K562 (cell line): Measurements from ENCODE around the gene CGN. TPM values are rescaled to one million over a fixed set of nuclear protein-coding genes. Genes with fewer than 3 reads are reported as not detected.

Experiments used
- CBX3 ChIP-seq, 2 experiments: IDR thresholded peaks; 1 replicate in 1 of 2; 2 replicates in 1 of 2; pipeline ENCODE4 v1.6.1; 2012; ENCODE audit warnings: inconsistent platforms in 2 of 2, low read length in 2 of 2, borderline replicate concordance in 1 of 2, control low read depth in 1 of 2
- CSDE1 ChIP-seq, 2 experiments: fragments of 450-650 bp; IDR thresholded peaks; 2 replicates each; pipeline ENCODE4 v1.6.1; 2016; ENCODE audit warnings: mild to moderate bottlenecking in 1 of 2
- CXXC5 ChIP-seq: fragments of 250-450 bp; sonication (Bioruptor Pico); IDR thresholded peaks from 2 replicates; pipeline ENCODE4 v1.8.0; 2022; ENCODE audit warnings: inconsistent platforms, mild to moderate bottlenecking, moderate library complexity
- FOXA3 ChIP-seq, 2 experiments: fragments of 450-650 bp in 1 of 2; sonication (generic) in 1 of 2; formaldehyde crosslinking; IDR thresholded peaks in 1 of 2; conservative IDR thresholded peaks in 1 of 2; 2 replicates each; pipeline versions ENCODE4 v1.4.0 to v1.8.0; 2020 to 2022; ENCODE audit warnings: mild to moderate bottlenecking in 2 of 2, missing genetic modification reagents in 1 of 2
- HCFC1 ChIP-seq: IDR thresholded peaks from 2 replicates; pipeline ENCODE4 v1.6.1; 2012; ENCODE audit warnings: low read depth, low read length, improper control_type of control experiment
- HMG20A ChIP-seq: fragments of 450-650 bp; formaldehyde crosslinking; conservative IDR thresholded peaks from 2 replicates; pipeline ENCODE4 v1.4.0; 2020; ENCODE audit warnings: mild to moderate bottlenecking, mixed read lengths
- MEIS2 ChIP-seq: fragments of 450-650 bp; IDR thresholded peaks from 2 replicates; pipeline ENCODE4 v1.6.1; 2014; ENCODE audit warnings: mild to moderate bottlenecking; ENCODE audit not compliant: partially characterized antibody
- MTA3 ChIP-seq: fragments of 450-650 bp; formaldehyde crosslinking; IDR thresholded peaks from 2 replicates; pipeline ENCODE4 v1.6.1; 2017; ENCODE audit warnings: mild to moderate bottlenecking, borderline replicate concordance
- NRF1 ChIP-seq, 2 experiments: fragments of 450-650 bp; IDR thresholded peaks in 1 of 2; conservative IDR thresholded peaks in 1 of 2; 2 replicates each; pipeline ENCODE4 v1.6.1; 2014; ENCODE audit warnings: mild to moderate bottlenecking in 2 of 2
- SMARCA4 ChIP-seq: fragments of 450-650 bp; IDR thresholded peaks from 2 replicates; pipeline ENCODE4 v1.6.1; 2016
- SP1 ChIP-seq: sonication (generic); formaldehyde crosslinking; IDR thresholded peaks from 2 replicates; pipeline ENCODE4 v1.8.1; 2022; ENCODE audit warnings: mild to moderate bottlenecking, missing genetic modification reagents
- SUPT5H ChIP-seq: fragments of 450-650 bp; IDR thresholded peaks from 2 replicates; pipeline ENCODE4 v1.6.1; 2016
- ZNF165 ChIP-seq: fragments of 250-450 bp; sonication (Bioruptor Pico); IDR thresholded peaks from 2 replicates; pipeline ENCODE4 v1.4.0; 2020; ENCODE audit warnings: borderline replicate concordance
- ZNF584 ChIP-seq: fragments of 200-800 bp; sonication (Bioruptor generic); IDR thresholded peaks from 2 replicates; pipeline ENCODE4 v1.6.1; 2016; ENCODE audit warnings: low read depth, mild to moderate bottlenecking, missing genetic modification characterization, missing compliant biosample characterization
- polyA plus RNA-seq, 8 experiments: library from polyadenylated mRNA; depleted of rRNA in 4 of 8; stranded (reverse) in 5 of 8; unstranded in 3 of 8; fragments of >200 nt; fragmentation: Nextera tagmentation in 2 of 8; fragmentation: Illumina TruSeq in 1 of 8; extraction: Ambion mirVana in 2 of 8; extraction: Trizol in 1 of 8; gene quantifications; 2 replicates each; pipeline versions ENCODE4 v1.2.1 to v1.2.3, GENCODE V29; 2011 to 2014; ENCODE audit warnings: inconsistent platforms in 1 of 8, missing spikeins in 1 of 8
- total RNA-seq, 7 experiments: library from RNA; depleted of rRNA in 6 of 7; stranded (reverse); fragments of >200 nt in 6 of 7; fragmentation: Illumina TruSeq in 2 of 7; extraction: Trizol in 2 of 7; gene quantifications; 2 replicates each; pipeline versions ENCODE4 v1.2.1 to v1.2.3, GENCODE V29; 2011 to 2021; ENCODE audit warnings: low replicate concordance in 1 of 7
- TF ChIP-seq, protein P1 (sequence below): fragments of 450-650 bp; IDR thresholded peaks from 2 replicates; pipeline ENCODE4 v1.6.1; 2016; ENCODE audit warnings: low read depth
- TF ChIP-seq, protein P2 (sequence below): sonication (generic); formaldehyde crosslinking; IDR thresholded peaks from 2 replicates; pipeline ENCODE4 v1.8.0; 2022; ENCODE audit warnings: missing genetic modification reagents, mild to moderate bottlenecking, moderate library complexity, borderline replicate concordance
- TF ChIP-seq, protein P3 (sequence below): sonication (generic); formaldehyde crosslinking; IDR thresholded peaks from 2 replicates; pipeline ENCODE4 v1.8.1; 2023; ENCODE audit warnings: mild to moderate bottlenecking, missing genetic modification reagents

CGN gene
- total and polyA plus RNA-seq, 9 of the 15 experiments (the other 6 are each of a cell fraction or from before 2014, with no cell fraction given): 0.03 to 1.4 (median 0.14) TPM; not detected in 2

DNA sequence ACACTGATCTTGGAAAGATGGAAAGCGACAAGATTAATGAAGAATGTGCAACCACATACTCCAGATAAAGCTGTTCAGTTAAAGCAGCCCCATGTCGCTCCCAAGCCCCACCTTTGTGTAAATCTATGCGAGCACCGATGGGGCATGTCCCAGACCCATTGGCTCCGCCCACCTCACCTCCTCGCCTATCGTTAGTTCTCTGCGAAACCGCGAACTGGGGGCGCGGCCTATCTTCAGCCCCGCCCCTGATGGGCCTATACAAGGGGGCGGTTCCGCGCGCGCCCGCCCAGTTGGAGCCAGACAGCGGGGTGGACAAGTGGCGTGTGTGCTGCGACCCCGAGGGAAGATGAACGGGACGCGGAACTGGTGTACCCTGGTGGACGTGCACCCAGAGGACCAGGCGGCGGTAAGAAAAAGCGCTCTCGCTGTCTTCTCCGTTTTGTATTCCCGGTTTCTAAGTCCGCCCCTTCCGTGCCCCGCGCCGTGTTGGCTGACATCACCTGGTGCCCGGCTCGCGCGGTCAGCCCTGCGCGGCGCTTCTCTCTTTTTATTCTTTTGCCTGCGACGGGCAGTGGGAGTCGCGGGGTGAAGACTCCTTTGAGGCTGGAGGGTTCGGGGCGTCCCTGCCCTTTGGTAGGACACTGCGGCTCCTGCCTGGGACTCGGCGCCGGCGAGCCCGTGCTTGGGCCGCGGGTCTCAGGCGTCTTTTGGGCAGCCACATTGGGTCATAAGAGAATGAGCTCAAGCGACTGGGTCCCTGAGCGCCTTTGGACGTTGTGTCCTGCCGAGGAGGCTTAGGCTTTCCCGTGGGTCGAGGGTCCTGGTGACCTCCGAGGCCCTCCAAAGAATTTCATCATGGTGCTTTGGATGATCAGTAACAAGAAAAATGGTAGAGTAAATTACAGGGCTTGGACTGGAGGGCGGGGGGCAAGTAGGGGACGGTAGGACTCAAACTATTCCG lies 29.1 kb downstream of the CGN start, which contains the start of gene TUFT1 (continued):
- TF ChIP-seq, protein P1, sequence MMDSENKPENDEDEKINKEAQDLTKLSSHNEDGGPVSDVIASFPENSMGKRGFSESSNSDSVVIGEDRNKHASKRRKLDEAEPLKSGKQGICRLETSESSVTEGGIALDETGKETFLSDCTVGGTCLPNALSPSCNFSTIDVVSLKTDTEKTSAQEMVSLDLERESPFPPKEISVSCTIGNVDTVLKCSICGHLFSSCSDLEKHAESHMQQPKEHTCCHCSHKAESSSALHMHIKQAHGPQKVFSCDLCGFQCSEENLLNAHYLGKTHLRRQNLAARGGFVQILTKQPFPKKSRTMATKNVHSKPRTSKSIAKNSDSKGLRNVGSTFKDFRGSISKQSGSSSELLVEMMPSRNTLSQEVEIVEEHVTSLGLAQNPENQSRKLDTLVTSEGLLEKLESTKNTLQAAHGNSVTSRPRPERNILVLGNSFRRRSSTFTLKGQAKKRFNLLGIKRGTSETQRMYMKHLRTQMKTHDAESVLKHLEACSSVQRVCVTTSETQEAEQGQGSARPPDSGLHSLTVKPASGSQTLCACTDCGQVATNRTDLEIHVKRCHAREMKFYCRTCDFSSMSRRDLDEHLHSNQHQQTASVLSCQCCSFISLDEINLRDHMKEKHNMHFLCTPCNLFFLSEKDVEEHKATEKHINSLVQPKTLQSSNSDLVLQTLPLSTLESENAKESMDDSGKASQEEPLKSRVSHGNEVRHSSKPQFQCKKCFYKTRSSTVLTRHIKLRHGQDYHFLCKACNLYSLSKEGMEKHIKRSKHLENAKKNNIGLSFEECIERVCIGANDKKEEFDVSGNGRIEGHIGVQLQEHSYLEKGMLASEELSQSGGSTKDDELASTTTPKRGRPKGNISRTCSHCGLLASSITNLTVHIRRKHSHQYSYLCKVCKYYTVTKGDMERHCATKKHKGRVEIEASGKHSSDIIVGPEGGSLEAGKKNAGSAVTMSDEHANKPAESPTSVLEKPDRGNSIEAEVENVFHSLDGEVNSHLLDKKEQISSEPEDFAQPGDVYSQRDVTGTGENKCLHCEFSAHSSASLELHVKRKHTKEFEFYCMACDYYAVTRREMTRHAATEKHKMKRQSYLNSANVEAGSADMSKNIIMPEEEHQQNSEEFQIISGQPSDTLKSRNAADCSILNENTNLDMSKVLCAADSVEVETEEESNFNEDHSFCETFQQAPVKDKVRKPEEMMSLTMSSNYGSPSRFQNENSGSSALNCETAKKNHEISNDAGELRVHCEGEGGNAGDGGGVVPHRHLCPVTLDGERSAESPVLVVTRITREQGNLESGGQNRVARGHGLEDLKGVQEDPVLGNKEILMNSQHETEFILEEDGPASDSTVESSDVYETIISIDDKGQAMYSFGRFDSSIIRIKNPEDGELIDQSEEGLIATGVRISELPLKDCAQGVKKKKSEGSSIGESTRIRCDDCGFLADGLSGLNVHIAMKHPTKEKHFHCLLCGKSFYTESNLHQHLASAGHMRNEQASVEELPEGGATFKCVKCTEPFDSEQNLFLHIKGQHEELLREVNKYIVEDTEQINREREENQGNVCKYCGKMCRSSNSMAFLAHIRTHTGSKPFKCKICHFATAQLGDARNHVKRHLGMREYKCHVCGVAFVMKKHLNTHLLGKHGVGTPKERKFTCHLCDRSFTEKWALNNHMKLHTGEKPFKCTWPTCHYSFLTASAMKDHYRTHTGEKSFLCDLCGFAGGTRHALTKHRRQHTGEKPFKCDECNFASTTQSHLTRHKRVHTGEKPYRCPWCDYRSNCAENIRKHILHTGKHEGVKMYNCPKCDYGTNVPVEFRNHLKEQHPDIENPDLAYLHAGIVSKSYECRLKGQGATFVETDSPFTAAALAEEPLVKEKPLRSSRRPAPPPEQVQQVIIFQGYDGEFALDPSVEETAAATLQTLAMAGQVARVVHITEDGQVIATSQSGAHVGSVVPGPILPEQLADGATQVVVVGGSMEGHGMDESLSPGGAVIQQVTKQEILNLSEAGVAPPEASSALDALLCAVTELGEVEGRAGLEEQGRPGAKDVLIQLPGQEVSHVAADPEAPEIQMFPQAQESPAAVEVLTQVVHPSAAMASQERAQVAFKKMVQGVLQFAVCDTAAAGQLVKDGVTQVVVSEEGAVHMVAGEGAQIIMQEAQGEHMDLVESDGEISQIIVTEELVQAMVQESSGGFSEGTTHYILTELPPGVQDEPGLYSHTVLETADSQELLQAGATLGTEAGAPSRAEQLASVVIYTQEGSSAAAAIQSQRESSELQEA: no peak
- no peak for TF ChIP-seq HCFC1
- TF ChIP-seq MEIS2: peak; percentile 58
- TF ChIP-seq NRF1 (conservative IDR thresholded peaks at IDR 0.05 in 1 of 2, IDR thresholded peaks at IDR 0.05 in 1 of 2): peak; percentile 66 to 74
- peak; percentile 61 for TF ChIP-seq CXXC5 (CRISPR knock-in tag)
- no peak for TF ChIP-seq ZNF584
- TF ChIP-seq, protein P2, sequence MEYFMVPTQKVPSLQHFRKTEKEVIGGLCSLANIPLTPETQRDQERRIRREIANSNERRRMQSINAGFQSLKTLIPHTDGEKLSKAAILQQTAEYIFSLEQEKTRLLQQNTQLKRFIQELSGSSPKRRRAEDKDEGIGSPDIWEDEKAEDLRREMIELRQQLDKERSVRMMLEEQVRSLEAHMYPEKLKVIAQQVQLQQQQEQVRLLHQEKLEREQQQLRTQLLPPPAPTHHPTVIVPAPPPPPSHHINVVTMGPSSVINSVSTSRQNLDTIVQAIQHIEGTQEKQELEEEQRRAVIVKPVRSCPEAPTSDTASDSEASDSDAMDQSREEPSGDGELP: peak; percentile 56
- peak; percentile 97 for TF ChIP-seq SP1 (CRISPR knock-in tag)
- TF ChIP-seq FOXA3 (CRISPR knock-in tag; conservative IDR thresholded peaks at IDR 0.05 in 1 of 2, IDR thresholded peaks at IDR 0.05 in 1 of 2): no peak
- no peak for TF ChIP-seq ZNF165 (CRISPR knock-in tag)
- TF ChIP-seq SMARCA4: no peak
- TF ChIP-seq MTA3: peak; percentile 89; the same call in 1 of the 2 replicates
- no peak for TF ChIP-seq HMG20A (CRISPR knock-in tag)
- TF ChIP-seq, protein P3, sequence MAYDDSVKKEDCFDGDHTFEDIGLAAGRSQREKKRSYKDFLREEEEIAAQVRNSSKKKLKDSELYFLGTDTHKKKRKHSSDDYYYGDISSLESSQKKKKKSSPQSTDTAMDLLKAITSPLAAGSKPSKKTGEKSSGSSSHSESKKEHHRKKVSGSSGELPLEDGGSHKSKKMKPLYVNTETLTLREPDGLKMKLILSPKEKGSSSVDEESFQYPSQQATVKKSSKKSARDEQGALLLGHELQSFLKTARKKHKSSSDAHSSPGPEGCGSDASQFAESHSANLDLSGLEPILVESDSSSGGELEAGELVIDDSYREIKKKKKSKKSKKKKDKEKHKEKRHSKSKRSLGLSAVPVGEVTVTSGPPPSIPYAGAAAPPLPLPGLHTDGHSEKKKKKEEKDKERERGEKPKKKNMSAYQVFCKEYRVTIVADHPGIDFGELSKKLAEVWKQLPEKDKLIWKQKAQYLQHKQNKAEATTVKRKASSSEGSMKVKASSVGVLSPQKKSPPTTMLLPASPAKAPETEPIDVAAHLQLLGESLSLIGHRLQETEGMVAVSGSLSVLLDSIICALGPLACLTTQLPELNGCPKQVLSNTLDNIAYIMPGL (CRISPR knock-in tag): no peak
- 0 out of 3 replicates have a peak, but pooled peaks of 1 of the 2 experiments have one; percentile 8 for TF ChIP-seq CBX3 (IDR thresholded peaks at IDR 0.05; ENCODE audit: borderline replicate concordance in 1 of 2, low read length in 2 of 2)
- no peak for TF ChIP-seq CSDE1 (IDR thresholded peaks at IDR 0.05)
- peak; percentile 72 for TF ChIP-seq SUPT5H
